ENCODE measurements around the gene PTPRK. TPM values are rescaled to one million over a fixed set of nuclear protein-coding genes. Genes with fewer than 3 reads are reported as not detected.

Gene PTPRK
- total RNA-seq, 4 donors from 2014 or later: 88.0 to 187 (median 136) TPM

DNA sequence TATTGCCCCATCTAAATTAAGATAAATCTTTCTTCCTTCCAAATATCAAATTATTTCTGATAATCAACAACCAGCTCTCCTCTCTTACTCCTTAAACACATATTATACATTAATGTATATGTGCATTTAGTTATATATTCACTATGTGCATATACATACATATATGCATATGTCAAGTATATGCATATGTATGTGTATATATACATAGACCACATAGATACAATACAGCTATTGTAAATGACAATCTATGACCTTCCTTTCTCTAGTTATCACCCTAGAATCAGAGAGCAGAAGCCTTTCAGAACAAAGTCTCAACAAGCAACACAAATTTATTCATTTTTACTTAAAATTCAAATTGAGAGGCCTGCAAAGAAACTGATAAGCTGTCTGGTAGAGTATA lies 378.5 kb downstream of the PTPRK start:
- Histone ChIP-seq H3K4me3 (no peak overlapping the region), H3K27me3 (no peaks in the 10 kb centered on the region), H3K27ac (no peak overlapping the region), H3K36me3 (no peaks in the 10 kb centered on the region), H3K4me1 (peaks cover 0 to 9% (median 0%) of the 10 kb centered on the region in 4 donors), H3K9me3 (no peaks in the 10 kb centered on the region)
- DNase-seq: no peak
- no peak for TF ChIP-seq POLR2AphosphoS5 (IDR thresholded peaks at IDR 0.05)
- TF ChIP-seq, protein P1, sequence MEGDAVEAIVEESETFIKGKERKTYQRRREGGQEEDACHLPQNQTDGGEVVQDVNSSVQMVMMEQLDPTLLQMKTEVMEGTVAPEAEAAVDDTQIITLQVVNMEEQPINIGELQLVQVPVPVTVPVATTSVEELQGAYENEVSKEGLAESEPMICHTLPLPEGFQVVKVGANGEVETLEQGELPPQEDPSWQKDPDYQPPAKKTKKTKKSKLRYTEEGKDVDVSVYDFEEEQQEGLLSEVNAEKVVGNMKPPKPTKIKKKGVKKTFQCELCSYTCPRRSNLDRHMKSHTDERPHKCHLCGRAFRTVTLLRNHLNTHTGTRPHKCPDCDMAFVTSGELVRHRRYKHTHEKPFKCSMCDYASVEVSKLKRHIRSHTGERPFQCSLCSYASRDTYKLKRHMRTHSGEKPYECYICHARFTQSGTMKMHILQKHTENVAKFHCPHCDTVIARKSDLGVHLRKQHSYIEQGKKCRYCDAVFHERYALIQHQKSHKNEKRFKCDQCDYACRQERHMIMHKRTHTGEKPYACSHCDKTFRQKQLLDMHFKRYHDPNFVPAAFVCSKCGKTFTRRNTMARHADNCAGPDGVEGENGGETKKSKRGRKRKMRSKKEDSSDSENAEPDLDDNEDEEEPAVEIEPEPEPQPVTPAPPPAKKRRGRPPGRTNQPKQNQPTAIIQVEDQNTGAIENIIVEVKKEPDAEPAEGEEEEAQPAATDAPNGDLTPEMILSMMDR (IDR thresholded peaks at IDR 0.05): no peak
- no peak for TF ChIP-seq POLR2A (IDR thresholded peaks at IDR 0.05)
- no peak for TF ChIP-seq EP300 (IDR thresholded peaks at IDR 0.05; ENCODE audit: low read depth)
- in situ Hi-C loops (cut with MboI; ENCODE audit: low pct_ligation_motif_present in 1 of 4, low pct_unique_long_range_greater_than_20kb in 1 of 4, low sequenced_read_pairs in 3 of 4): no loop called here
- intact Hi-C loops (cut with DNase I; ENCODE audit: low total_unique reads): no loop called here

DNA sequence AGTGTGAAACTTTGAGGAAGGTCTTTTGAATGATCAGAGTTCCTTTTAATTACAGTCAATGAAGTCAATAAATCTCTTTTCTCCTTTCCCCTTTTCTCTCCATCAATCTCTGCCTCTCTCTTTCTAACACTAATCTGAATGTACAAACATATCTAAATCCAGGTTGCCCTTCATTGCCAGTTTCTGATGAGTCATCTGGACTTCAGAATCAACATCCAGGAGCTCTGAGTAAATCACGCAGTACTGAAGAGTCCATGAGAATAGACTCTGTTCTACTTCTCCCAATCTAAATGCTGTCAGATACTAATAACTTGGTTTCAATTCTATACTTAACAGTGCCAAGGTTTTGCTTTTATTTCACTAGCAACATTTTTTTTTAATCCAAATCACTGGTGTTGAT lies 380.9 kb downstream of the PTPRK start:
- Histone ChIP-seq H3K27me3 (no peaks in the 10 kb centered on the region), H3K4me1 (peaks cover 0 to 9% (median 0%) of the 10 kb centered on the region in 4 donors), H3K36me3 (no peaks in the 10 kb centered on the region), H3K27ac (no peak overlapping the region), H3K9me3 (no peaks in the 10 kb centered on the region), H3K4me3 (no peak overlapping the region)
- intact Hi-C loops (cut with DNase I; ENCODE audit: low total_unique reads): no loop called here
- DNase-seq: no peak
- 51 to 63% methylated on average over 1 of the region's 1 CpG for WGBS, 2 donors (ENCODE audit: low coverage in 1 of 2)
- in situ Hi-C loops (cut with MboI; ENCODE audit: low pct_ligation_motif_present in 1 of 4, low pct_unique_long_range_greater_than_20kb in 1 of 4, low sequenced_read_pairs in 3 of 4): no loop called here
- TF ChIP-seq POLR2AphosphoS5 (IDR thresholded peaks at IDR 0.05): no peak
- TF ChIP-seq, protein P1 (IDR thresholded peaks at IDR 0.05): no peak
- TF ChIP-seq POLR2A (IDR thresholded peaks at IDR 0.05): no peak

DNA sequence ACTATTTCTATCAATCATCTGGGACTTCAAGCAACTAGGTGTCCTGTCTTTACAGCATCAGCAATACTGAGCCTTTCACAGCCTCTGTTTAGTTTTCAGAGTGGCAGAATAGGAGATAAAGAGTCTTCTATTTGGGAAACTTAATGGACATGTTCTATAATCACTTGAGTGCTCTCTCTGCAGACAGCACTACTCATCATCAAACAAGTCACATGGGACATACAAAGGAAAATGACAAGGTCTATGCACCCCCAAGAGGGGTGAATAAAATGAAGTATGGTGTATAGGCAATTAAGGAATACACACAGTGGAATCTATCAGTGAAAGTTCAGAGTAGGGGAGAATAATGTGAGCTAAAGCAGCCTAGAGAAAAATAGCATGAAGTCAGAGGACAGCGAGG lies 381.7 kb downstream of the PTPRK start:
- intact Hi-C loops (cut with DNase I; ENCODE audit: low total_unique reads) (no loop called here), in situ Hi-C loops (cut with MboI; ENCODE audit: low pct_ligation_motif_present in 1 of 4, low pct_unique_long_range_greater_than_20kb in 1 of 4, low sequenced_read_pairs in 3 of 4) (no loop called here)
- no peak for TF ChIP-seq POLR2AphosphoS5 (IDR thresholded peaks at IDR 0.05)
- TF ChIP-seq EP300 (IDR thresholded peaks at IDR 0.05; ENCODE audit: low read depth): no peak
- no peak for TF ChIP-seq POLR2A (IDR thresholded peaks at IDR 0.05)
- TF ChIP-seq, protein P1 (IDR thresholded peaks at IDR 0.05): no peak
- no peaks in the 10 kb centered on the region for H3K27me3 ChIP-seq
- no peaks in the 10 kb centered on the region for H3K36me3 ChIP-seq
- 89 to 91% methylated on average over 1 of the region's 1 CpG for WGBS, 2 donors (ENCODE audit: low coverage in 1 of 2)
- no peaks in the 10 kb centered on the region for H3K9me3 ChIP-seq
- peaks cover 0 to 9% (median 0%) of the 10 kb centered on the region in 4 donors for H3K4me1 ChIP-seq
- no peak for DNase-seq
- no peak overlapping the region for H3K27ac ChIP-seq
- H3K4me3 ChIP-seq: no peak overlapping the region

DNA sequence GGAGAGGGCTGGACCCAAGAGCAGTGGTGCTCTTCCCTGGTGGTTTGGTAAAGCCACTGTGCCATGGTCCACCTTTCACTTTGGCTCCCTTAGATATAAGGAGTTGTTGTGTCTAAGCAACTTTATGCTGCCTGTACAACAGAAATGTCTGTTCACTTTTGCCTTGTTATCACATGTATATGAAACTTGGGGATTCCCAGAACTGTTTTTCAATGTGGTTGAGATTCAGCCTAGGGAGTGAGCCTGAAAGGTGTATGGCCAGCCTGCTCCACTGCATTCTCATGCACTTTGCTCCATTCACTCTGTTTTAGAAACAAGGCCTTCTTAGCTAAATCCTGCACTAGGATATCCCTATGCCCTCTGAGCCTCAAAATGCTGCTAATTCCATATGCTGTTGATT lies 385.1 kb downstream of the PTPRK start:
- intact Hi-C loops (cut with DNase I; ENCODE audit: low total_unique reads): no loop called here
- DNase-seq: no peak
- in situ Hi-C loops (cut with MboI; ENCODE audit: low pct_ligation_motif_present in 1 of 4, low pct_unique_long_range_greater_than_20kb in 1 of 4, low sequenced_read_pairs in 3 of 4): no loop called here
- TF ChIP-seq POLR2A (IDR thresholded peaks at IDR 0.05) (no peak), EP300 (IDR thresholded peaks at IDR 0.05; ENCODE audit: low read depth) (no peak), POLR2AphosphoS5 (IDR thresholded peaks at IDR 0.05) (no peak)
- TF ChIP-seq, protein P1 (IDR thresholded peaks at IDR 0.05): no peak
- Histone ChIP-seq H3K9me3 (no peaks in the 10 kb centered on the region), H3K27me3 (no peaks in the 10 kb centered on the region), H3K4me1 (peaks cover 0 to 21% (median 0%) of the 10 kb centered on the region in 4 donors), H3K27ac (no peak overlapping the region), H3K4me3 (no peak overlapping the region), H3K36me3 (no peaks in the 10 kb centered on the region)

Measured in transverse colon (tissue), 4 donors.